ENCODE measurements around the gene CCDC136.

The CCDC136 gene

GRCh38 chr7:128845987-128846386, 54.2 kb downstream of the CCDC136 start:
- no peaks in the 10 kb centered on the region for H3K27me3 ChIP-seq (ENCODE audit: insufficient read depth, insufficient read length)
- H3K4me1 ChIP-seq (ENCODE audit: insufficient read depth, insufficient read length): no peaks in the 10 kb centered on the region
- H3K9ac ChIP-seq (ENCODE audit: insufficient read length, low read depth): no peak overlapping the region
- no peak overlapping the region for H3K4me3 ChIP-seq (ENCODE audit: insufficient read length, low read depth)
- TF ChIP-seq YY1 (IDR thresholded peaks at IDR 0.05; ENCODE audit: insufficient read depth, insufficient read length): no peak
- TF ChIP-seq ZNF274 (IDR thresholded peaks at IDR 0.05; ENCODE audit: low read depth, low read length): no peak
- TF ChIP-seq SUZ12 (IDR thresholded peaks at IDR 0.05; ENCODE audit: extremely low read depth, insufficient read depth, insufficient read length): no peak
- peaks cover 99% of the 10 kb centered on the region for H3K36me3 ChIP-seq (ENCODE audit: insufficient read depth, insufficient read length, low read length)
- no peaks in the 10 kb centered on the region for H3K9me3 ChIP-seq (ENCODE audit: insufficient read depth, low read length)
- DNase-seq (ENCODE audit: low read depth, low spot score): no peak

- Histone ChIP-seq H3K4me1 (ENCODE audit: insufficient read depth, insufficient read length) (no peaks in the 10 kb centered on the region), H3K36me3 (ENCODE audit: insufficient read depth, insufficient read length, low read length) (peaks cover 97% of the 10 kb centered on the region), H3K9me3 (ENCODE audit: insufficient read depth, low read length) (no peaks in the 10 kb centered on the region), H3K4me3 (ENCODE audit: insufficient read length, low read depth) (no peak overlapping the region), H3K27me3 (ENCODE audit: insufficient read depth, insufficient read length) (no peaks in the 10 kb centered on the region), H3K9ac (ENCODE audit: insufficient read length, low read depth) (no peak overlapping the region)
- no peak for TF ChIP-seq YY1 (IDR thresholded peaks at IDR 0.05; ENCODE audit: insufficient read depth, insufficient read length)
- no peak for DNase-seq (ENCODE audit: low read depth, low spot score)
Observed at GRCh38 chr7:128846781-128847444, 55.1 kb downstream of the CCDC136 start.

DNA sequence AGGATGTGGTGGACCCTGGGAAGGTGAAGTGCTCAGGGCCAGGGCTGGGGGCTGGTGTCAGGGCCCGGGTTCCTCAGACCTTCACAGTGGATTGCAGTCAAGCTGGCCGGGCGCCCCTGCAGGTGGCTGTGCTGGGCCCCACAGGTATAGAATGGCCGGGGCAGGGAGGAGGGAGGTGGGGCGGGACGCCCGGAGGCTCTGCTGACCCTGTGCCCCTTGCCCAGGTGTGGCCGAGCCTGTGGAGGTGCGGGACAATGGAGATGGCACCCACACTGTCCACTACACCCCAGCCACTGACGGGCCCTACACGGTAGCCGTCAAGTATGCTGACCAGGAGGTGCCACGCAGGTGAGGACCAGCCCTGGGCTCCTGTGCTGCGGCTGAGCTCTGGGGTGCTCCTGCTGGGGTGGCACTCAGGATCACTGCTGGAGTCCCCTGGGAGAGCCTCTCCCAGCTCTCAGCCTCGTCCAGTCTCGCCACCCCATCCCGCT, 56.0 kb downstream of the CCDC136 start:
- H3K9me3 ChIP-seq (ENCODE audit: insufficient read depth, low read length): no peaks in the 10 kb centered on the region
- TF ChIP-seq ZNF274 (IDR thresholded peaks at IDR 0.05; ENCODE audit: low read depth, low read length): no peak
- no peak for TF ChIP-seq SUZ12 (IDR thresholded peaks at IDR 0.05; ENCODE audit: extremely low read depth, insufficient read depth, insufficient read length)
- TF ChIP-seq YY1 (IDR thresholded peaks at IDR 0.05; ENCODE audit: insufficient read depth, insufficient read length): no peak
- H3K4me1 ChIP-seq (ENCODE audit: insufficient read depth, insufficient read length): no peaks in the 10 kb centered on the region
- no peak overlapping the region for H3K4me3 ChIP-seq (ENCODE audit: insufficient read length, low read depth)
- DNase-seq (ENCODE audit: low read depth, low spot score): no peak
- peaks cover 97% of the 10 kb centered on the region for H3K36me3 ChIP-seq (ENCODE audit: insufficient read depth, insufficient read length, low read length)
- H3K27me3 ChIP-seq (ENCODE audit: insufficient read depth, insufficient read length): no peaks in the 10 kb centered on the region
- no peak overlapping the region for H3K9ac ChIP-seq (ENCODE audit: insufficient read length, low read depth)

GRCh38 chr7:128848289-128849155, 56.8 kb downstream of the CCDC136 start:
- H3K9me3 ChIP-seq (ENCODE audit: insufficient read depth, low read length): no peaks in the 10 kb centered on the region
- H3K4me1 ChIP-seq (ENCODE audit: insufficient read depth, insufficient read length): no peaks in the 10 kb centered on the region
- TF ChIP-seq SUZ12 (IDR thresholded peaks at IDR 0.05; ENCODE audit: extremely low read depth, insufficient read depth, insufficient read length) (no peak), YY1 (IDR thresholded peaks at IDR 0.05; ENCODE audit: insufficient read depth, insufficient read length) (no peak), ZNF274 (IDR thresholded peaks at IDR 0.05; ENCODE audit: low read depth, low read length) (no peak)
- H3K4me3 ChIP-seq (ENCODE audit: insufficient read length, low read depth): no peak overlapping the region
- H3K27me3 ChIP-seq (ENCODE audit: insufficient read depth, insufficient read length): no peaks in the 10 kb centered on the region
- H3K9ac ChIP-seq (ENCODE audit: insufficient read length, low read depth): no peak overlapping the region
- DNase-seq (ENCODE audit: low read depth, low spot score): no peak
- peaks cover 97% of the 10 kb centered on the region for H3K36me3 ChIP-seq (ENCODE audit: insufficient read depth, insufficient read length, low read length)

DNA sequence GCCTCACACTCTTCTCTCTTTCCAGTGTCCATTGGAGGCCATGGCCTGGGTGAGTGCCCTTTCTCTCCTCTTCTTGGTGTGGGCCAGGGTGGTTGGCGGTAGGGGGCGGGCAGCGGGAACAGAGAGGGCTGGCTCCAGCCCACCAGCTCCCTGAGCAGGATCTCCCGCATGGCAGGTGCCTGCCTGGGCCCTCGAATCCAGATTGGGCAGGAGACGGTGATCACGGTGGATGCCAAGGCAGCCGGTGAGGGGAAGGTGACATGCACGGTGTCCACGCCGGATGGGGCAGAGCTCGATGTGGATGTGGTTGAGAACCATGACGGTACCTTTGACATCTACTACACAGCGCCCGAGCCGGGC, 57.4 kb downstream of the CCDC136 start:
- DNase-seq (ENCODE audit: low read depth, low spot score): no peak
- no peak overlapping the region for H3K9ac ChIP-seq (ENCODE audit: insufficient read length, low read depth)
- H3K9me3 ChIP-seq (ENCODE audit: insufficient read depth, low read length): no peaks in the 10 kb centered on the region
- no peaks in the 10 kb centered on the region for H3K27me3 ChIP-seq (ENCODE audit: insufficient read depth, insufficient read length)
- no peak overlapping the region for H3K4me3 ChIP-seq (ENCODE audit: insufficient read length, low read depth)
- no peaks in the 10 kb centered on the region for H3K4me1 ChIP-seq (ENCODE audit: insufficient read depth, insufficient read length)
- TF ChIP-seq YY1 (IDR thresholded peaks at IDR 0.05; ENCODE audit: insufficient read depth, insufficient read length): no peak
- no peak for TF ChIP-seq ZNF274 (IDR thresholded peaks at IDR 0.05; ENCODE audit: low read depth, low read length)
- no peak for TF ChIP-seq SUZ12 (IDR thresholded peaks at IDR 0.05; ENCODE audit: extremely low read depth, insufficient read depth, insufficient read length)
- peaks cover 97% of the 10 kb centered on the region for H3K36me3 ChIP-seq (ENCODE audit: insufficient read depth, insufficient read length, low read length)

DNA sequence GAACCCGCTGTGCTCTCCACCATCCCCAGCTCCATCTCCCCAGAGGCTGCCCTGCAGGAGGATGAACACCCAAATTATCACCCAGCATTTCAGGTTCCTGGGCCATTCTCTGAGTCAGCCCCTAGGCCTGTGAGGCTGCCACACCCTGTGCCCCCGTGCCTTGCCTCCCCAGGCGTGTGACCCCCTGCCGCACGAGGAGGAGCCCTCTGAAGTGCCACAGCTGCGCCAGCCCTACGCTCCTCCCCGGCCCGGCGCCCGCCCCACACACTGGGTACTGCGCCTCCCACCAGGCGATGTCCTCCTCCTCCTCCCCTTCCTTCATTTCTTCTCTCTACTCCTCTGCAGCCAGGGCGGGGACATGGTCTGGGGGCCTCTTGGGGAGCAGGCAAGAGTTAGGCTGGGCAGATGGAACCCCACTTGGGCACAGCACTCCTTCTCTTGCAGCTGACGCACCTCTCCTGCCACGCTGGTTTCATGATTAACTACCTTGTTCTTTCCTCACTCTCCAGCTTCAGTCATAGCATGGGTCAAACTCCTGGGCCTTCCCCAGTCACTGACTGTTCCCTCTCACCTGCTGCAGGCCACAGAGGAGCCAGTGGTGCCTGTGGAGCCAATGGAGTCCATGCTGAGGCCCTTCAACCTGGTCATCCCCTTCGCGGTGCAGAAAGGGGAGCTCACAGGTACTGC, 58.2 kb downstream of the CCDC136 start:
- TF ChIP-seq SUZ12 (IDR thresholded peaks at IDR 0.05; ENCODE audit: extremely low read depth, insufficient read depth, insufficient read length) (no peak), ZNF274 (IDR thresholded peaks at IDR 0.05; ENCODE audit: low read depth, low read length) (no peak), YY1 (IDR thresholded peaks at IDR 0.05; ENCODE audit: insufficient read depth, insufficient read length) (no peak)
- DNase-seq (ENCODE audit: low read depth, low spot score): no peak
- Histone ChIP-seq H3K36me3 (ENCODE audit: insufficient read depth, insufficient read length, low read length) (peaks cover 97% of the 10 kb centered on the region), H3K4me1 (ENCODE audit: insufficient read depth, insufficient read length) (no peaks in the 10 kb centered on the region), H3K9ac (ENCODE audit: insufficient read length, low read depth) (no peak overlapping the region), H3K9me3 (ENCODE audit: insufficient read depth, low read length) (no peaks in the 10 kb centered on the region), H3K4me3 (ENCODE audit: insufficient read length, low read depth) (no peak overlapping the region), H3K27me3 (ENCODE audit: insufficient read depth, insufficient read length) (no peaks in the 10 kb centered on the region)
